GM18517 (cell line): ENCODE data around the gene AP2B1.

Experiments used
- ATAC-seq: cut with Tn5 transposase; IDR thresholded peaks from one replicate; pipeline ENCODE4 v1.9.1; 2021; ENCODE audit warnings: mild to moderate bottlenecking, moderate library complexity; ENCODE audit not compliant: unreplicated experiment

The AP2B1 gene

DNA sequence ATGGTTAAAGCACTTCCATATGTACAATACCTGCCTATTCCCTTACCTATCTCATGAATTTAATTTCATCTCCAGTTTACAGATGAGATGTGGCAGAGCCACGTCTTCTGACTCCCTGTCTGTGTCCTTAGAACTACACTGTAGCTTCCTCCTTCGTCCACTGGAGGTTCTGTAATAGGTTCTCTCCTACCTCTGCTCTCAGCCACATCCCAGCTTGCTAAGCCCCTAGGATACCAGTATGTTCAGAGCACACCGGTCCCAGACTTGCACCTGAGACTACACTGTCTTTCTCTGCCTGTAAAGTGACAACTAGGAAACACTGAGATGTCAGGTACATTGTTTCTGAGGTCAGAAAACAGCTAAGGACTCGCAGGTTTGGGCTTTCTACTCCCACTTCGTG is 140.5 kb downstream of the AP2B1 start:
- no peak for ATAC-seq

DNA sequence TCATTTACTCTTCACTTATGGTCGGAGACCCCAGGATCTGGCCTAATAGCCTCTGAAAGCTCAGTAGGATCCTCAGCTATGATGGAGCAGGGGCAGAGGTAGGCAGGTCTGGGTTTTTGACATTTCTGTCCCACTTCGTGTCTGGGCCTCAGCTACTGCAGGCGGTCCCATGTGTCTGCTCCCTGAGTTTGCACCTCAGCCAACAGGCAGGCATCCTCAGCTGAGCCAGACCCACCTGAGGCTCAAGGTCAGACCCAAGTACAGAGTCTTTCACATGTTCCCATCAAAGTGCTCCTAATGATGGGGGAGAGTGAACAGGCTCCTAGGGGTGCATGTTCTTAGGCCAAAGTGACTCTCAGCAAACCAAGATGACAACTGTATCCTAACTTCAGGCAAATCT is 141.4 kb downstream of the AP2B1 start:
- no peak for ATAC-seq

DNA sequence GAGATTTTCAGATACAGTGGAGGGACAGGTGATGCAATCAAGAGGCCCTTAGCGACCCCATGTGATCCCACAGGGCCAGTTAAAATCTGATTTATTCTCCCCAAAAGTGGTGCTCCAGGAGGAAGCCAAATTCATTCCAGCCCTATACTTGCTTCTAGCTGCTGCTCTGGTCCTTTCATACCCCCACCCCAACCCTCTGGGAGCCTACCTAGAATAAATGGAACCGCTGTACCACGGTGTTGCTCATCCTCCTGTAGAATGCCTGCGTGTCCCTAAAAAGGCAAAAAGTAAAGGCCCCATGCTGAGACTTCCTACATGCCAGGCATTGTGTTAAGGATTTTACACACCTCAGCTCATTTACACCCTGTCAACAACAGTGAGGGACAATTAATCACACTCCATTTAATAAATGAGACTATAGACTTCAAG is 142.3 kb downstream of the AP2B1 start:
- ATAC-seq: no peak

DNA sequence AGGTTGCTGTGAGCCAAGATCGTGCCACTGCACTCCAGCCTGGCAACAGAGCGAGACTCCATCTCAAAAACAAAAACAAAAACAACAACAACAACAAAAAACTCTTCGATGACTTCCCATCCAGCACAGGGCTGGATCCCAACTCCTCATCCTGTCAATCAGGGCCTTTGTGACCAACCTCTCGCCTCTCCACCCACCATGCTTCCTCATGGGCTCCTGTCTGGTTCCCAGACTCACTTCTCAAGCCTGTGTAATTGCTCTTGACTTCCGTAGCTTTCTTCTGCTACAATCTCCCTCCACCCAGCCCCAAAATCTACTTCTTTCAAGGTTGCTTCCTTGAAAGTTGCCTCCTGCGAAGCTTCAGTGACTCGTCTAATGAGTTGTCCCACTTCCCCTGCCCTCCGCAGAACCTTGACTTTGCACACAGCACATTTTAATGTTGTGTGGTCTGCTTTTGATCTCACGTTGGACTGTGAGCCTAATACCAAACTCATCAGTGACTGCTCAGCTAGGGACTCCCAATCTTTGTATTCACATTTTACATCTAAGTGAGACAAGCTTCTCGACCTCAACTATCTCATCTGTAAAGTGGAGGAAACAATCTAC is 143.4 kb downstream of the AP2B1 start:
- ATAC-seq: no peak

DNA sequence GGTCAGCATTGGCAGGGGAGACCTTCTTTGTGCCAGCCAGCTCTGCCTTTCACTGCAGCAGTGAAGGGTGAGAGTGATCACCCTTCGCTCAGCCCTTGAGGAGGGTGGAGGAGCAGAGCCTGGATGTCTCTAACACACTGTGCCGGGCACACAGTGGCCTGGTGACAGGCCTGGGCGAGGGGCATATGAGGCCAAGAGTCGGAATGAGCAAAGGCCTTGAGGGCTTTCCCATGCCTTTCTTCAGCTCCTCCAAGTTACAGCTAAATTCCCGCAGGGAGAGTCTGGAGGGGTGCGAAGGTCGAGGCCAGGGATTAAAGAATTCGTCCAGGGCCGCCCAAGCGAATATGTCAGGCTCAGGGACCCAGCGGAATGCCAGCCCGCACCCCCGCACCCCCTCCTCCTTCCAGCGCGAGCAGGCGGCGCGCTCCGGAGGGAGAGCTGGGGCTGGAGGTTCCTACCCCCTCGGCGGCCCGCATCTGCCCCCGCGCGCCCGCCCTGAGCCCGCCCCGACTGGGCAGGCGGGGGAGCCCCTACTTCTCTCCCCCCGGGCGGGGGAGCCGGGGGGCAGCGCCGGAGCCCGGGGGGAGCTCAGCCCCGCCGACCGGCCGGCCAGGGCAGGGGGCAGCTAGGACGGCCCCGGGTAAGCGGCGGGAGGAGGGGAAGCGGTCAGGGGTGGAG is 144.3 kb downstream of the AP2B1 start, which contains the start of gene RASL10B:
Gene RASL10B, plus strand, starts transcription at position 401 of the 678 bp plus-strand sequence. CDS start 3,546 bp downstream, outside the sequence.
- ATAC-seq: no peak

DNA sequence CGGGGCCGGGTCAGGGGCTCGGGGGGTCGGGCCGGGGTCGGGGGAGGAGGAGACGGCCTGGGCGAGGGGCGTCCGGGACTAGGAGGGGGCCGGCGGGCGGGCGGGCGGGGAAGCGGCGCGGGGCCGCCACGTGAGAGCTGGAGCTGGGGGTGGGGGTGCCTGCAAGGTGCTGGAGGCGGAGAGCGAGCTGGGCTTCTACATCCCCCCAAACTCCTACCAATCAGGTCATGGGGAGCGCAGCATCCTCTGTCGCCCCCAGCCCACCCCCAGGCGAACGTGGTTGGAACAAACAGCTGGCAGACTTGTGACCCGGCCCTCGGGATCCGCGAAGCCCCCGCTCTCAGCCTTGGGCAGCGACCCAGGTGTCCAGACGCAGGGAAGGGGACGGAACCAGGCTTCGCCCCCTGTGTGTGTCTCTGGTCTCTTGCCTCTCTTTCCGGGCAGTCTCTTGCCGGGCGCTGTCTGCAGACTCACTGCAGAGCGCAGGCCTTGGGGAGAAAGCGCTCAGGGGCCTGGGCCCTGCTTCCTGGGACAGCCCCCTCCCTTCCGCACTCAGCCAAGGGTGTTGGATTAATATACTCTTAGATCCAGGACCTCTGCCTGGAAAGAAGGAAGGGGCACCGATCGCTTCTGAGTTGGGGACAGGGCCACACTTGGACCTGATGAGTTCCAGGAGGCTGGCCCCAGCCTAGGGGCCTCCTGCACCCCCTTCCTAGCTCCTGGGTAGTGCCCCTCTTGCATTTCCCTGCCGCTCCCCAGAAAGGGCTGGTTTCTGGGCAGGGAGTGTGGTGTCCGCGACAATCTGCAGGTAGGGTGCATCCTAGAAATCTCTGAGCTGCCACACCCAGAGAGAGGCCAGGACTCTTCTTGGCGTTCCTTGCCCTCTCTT is 145.0 kb downstream of the AP2B1 start:
- ATAC-seq: no peak

DNA sequence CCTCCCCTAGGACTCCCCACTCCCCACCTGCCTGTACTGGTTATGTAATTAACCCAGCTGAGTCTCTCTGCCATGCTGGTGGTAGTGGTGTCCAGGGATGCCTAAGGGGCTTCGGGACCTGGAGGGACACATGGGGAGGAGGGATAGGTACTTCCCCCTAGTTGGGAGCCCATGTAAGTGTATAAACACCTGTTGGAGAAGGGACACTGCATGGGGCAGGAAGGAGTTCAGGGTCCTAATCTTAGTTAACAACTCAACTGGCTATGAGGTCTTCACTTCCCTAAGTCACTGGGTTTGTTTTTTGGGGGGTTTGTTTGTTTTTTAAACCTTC is 145.6 kb downstream of the AP2B1 start:
- no peak for ATAC-seq

DNA sequence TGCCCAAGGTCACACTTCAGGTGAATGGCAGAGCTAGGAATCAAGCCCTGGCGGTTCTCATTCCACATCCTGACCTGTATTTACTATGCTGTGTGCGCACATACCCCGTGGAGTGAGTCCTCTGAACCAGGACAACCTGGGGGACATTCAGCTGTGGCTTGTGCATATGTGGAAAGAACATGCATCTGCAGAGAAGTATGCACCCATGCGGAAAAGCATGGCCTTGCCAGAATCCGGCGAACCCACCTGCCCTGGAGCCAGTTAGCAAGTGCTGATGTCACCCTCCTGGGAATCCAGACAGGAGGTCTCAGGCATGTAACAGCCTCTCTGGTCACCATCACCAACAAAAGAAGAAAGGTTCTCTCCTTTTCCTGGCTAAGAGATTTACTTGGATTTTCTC is 146.2 kb downstream of the AP2B1 start:
- no peak for ATAC-seq

DNA sequence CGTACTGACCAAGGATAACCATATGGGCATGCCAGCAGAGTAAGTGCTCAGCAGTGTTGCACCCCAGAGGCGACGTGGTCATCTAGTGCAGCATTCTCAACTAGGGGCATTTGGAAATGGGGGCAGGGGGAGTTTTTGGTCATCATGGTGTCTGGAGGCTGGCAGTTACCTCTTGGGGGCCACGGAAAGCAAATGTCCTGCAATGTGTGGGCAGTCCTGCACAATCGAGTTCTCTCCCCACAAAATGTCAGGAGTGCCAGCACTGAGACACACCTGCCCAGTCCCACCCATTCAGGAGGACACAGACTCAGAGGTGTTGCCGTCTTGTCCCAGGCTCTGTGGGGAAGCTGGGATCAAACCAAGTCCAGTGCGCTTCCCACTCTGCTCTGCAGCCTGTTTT is 147.3 kb downstream of the AP2B1 start:
- ATAC-seq: no peak

DNA sequence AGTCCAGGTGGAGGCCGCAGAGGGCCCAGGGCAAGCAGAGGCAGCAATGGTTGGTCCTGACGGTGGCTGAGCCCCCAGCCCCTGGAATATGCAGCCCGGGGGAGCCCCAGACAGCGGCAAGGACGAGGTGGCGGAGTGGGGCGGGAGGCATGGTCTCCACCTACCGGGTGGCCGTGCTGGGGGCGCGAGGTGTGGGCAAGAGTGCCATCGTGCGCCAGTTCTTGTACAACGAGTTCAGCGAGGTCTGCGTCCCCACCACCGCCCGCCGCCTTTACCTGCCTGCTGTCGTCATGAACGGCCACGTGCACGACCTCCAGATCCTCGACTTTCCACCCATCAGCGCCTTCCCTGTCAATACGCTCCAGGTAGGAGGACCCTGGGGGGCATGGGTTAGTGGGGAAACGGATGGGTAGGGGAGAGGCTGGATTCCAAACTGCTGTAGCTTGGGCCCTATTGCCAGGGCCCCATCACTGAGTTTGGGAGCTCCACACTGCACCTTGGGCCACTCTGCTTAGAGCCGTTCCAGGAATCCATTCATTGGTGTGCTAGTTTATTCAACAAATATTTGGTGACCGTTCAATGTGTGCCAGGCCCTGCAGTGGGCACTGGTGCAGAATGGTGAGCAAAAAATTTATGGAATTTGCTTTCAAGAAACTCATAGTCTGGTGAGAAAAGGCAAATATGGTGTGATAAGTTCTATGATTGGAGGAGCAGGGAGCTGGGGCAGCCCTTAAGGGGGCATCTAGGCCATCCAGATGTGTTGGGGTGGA is 148.1 kb downstream of the AP2B1 start:
- no peak for ATAC-seq

DNA sequence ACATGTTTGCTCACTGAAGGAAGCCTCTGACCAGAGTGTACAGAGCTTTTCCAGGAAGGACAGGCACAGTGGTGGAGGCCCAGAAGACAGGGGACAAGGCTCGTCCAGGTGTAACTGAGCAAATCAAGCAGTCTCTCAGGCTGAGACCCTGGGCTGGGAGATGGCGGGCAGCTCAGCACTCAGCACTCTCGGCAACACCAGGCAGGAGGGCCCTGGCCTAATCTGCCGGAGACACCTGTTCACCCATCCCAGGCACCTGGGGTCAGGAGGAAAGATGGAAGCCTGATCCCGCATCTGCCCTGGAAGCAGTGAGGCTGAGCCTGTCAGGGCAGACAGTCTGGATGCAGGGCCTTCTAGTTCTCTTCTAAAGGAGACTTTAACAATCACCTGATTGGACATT is 149.1 kb downstream of the AP2B1 start:
- ATAC-seq: no peak

DNA sequence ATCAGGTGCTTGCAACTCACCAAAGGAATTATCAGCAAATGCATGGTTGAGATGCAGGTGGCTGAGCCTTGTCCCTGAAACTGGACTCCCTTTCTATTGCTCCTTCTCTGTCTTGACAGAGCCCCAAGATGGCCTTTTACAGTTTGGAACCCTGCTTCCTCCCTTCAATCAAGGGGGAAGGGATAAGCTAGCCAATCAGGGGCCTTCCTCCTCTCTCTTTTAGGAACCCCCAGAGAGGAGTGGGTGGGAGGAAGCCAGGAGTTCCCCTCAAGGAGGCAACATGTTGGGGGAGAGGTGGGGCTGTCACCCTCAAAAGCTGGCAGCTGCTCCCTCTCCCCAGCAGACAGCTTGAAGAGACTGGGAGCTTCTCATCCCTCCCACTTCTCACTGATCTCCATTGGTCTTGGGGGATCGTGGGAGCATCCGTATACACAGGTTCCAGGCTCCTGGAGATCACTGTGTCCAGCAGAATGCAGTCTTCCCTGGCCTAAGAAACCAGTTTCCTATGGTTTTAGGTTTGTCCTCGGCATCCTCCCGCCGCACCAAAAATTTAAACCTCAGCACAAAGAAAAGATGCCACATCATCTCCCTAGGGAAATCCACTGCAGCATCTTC is 151.5 kb downstream of the AP2B1 start:
- ATAC-seq: no peak

DNA sequence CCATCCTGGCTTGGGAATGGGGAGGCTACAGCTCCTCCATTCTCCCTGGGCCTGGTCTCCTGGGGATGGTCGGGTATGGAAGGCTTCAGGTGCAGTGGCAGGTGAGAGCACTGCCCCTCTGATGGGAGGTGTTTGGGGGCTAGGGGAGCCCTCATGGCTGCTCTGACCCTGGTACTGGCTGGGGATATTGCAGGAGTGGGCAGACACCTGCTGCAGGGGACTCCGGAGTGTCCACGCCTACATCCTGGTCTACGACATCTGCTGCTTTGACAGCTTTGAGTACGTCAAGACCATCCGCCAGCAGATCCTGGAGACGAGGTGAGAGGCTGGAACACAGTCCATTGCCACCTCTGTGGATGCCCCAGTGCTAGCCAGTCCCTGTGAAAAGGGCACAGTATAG is 153.1 kb downstream of the AP2B1 start:
- no peak for ATAC-seq

DNA sequence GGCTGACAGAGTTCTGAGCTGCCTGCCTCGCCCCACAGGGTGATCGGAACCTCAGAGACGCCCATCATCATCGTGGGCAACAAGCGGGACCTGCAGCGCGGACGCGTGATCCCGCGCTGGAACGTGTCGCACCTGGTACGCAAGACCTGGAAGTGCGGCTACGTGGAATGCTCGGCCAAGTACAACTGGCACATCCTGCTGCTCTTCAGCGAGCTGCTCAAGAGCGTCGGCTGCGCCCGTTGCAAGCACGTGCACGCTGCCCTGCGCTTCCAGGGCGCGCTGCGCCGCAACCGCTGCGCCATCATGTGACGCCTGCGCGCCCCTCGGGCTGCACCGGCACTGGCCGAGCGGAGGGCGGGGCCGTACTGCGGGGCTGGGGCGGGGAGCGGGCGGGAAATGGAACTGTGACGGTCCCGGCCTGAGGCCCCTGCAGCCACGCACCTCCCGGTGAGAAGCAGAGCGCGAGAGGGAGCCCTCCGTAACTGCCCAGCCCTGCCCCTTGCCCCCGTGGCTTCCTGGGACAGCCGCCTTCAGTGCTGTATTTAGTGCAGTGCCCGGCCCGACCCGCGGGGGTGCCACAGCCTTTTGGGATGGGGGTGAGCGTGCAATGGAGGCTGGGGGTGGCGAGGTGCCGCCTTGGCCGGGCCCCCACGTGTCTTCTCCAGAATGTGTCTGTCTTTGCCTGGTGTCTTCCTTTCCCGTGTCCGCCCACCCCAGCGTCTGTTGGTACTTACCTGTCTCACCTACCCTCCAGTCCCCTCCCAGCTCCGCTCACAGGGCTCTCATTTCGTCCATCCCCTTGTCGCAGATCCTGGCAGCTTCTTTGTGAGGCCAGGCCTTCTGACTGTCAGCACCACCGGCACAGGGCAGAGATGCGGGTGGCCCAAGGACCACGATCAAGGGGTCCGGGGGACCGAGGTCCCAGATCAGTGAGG is 154.1 kb downstream of the AP2B1 start:
- ATAC-seq: no peak

DNA sequence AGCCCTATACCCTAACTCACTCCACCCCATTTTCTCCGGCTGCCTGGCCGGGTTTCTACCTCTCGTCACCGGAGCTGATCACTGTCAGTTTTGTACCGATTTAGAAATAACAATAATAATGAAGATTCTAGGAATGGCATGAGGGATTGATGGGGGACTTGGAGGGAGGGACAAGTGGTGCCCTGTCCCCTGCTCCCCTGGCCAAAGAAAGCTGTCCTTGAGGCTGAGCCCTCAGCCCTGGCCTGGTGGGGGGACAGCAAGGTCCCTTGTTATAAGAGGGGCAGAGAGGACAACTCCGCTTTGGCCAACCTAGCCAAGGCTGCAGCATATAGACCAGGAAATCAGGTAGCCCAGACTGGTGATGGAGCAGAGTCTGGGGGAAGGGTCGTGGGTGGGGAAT is 155.4 kb downstream of the AP2B1 start:
- no peak for ATAC-seq

DNA sequence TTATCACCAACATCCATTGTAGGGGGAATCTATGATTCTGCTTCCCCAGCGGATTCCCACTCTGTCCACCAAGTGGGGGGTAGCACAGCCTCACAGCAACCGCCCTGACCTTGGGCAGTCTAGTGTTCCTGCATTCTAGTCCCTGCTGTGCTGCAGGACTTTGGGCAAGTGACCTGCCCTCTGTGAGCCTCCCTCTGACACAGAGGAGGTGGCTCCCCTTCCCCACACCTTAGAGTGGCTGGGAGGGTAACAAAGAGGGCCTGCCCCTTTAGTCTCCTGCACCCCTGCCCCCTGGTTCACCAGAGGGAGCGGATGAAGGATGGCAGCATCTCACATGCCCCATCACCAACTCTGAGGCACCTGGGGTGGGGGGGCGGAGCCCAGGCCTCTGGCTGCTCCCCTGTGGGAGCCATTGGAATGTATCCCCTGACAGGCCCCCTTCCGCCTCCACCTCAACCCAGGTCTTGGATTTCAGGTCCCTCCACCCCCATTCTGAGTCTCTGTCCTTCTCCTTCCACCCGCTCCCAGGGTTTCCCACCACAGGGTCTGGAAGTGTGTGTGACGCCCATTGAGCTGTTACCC is 155.9 kb downstream of the AP2B1 start:
- ATAC-seq: no peak

DNA sequence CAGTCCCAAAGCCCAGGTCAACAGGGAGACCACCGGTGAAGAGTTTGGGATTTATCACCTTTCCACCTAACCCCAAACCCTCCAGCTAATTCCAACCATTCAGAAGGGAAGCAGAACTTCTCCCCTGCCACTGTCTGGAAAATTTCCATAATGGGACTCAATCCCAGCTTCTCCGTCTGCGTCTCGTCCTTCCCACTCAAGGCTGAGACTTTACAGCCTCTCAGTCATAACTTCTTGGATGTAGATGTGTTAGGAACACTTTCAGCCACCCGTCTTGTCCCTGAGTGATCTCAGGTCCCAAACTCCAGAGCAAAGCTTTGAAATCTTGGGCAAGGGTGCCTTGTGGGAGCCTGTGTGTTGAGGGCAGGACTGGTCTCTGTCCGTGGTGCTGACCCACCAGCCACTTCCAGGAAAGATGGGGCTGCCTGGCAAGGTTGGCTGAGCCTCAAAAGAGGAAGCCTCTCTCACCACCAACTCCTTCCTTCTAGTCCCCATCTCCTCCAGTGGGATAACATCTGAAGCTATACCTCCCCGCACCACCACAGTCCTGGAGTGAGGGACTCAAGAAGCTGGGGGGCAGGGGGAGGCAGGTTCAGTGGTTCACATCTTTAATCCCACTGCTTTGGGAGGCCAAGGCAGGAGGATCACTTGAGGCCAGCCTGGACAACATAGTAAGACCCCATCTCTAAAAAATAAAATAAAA is 156.7 kb downstream of the AP2B1 start:
- ATAC-seq: no peak

DNA sequence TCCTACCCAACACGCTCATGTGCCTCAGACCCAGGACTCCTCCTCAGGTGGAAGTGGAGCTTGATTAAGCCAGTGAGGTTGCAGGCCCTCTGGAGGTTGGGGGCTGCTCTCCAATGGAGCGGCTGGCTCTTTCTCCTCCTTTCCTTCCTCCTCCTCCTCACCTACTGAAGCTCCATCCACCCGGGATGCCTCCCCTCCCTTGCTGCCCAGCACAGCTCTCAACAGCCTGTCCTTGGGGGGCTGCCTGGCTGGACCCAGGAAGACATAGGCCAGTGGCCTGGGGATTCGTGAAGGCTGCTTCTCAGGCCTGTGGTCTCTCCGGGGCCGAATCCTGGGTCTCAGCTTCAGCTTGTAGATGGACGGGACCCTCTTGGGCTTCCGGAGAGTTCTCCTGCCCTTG is 157.7 kb downstream of the AP2B1 start:
- no peak for ATAC-seq

DNA sequence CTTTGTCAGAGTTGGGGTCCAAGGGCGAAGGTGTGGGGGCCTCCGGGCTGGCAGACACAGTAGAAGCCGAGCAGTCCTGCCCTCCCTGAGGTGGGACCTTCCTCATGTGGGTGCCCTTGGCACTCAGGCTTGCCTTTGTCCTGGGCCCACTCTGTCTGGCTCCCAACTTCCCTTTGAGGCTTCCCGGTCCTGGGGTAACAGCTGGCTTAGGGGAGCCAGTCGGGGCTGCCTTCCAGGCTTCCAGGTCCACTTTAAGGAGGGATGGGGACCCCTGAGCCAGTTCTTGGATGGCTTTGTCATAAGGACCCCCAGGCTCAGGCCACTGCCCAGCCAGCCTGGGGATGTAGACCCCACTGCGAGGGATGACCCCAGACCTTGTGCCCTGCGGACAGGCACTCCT is 158.1 kb downstream of the AP2B1 start:
- ATAC-seq: no peak
